Natural killer cell (primary cell): ENCODE measurements around the gene ZNF277. TPM values are rescaled to one million over a fixed set of nuclear protein-coding genes. Genes with fewer than 3 reads are reported as not detected.

ENCODE experiments used
- ATAC-seq, 3 donors: fragments of 150-1000 bp in 2 of 3; fragments of 200-7000 bp in 1 of 3; cut with Tn5 transposase; 1 replicate in 1 of 3; 2 replicates in 2 of 3; pipeline ENCODE4 v1.10.0; 2021; ENCODE audit warnings: mild to moderate bottlenecking in 2 of 3, moderate library complexity in 2 of 3
- DNase-seq, 2 donors: peaks; one replicate each; pipeline versions ENCODE4 v3.0.0 to v3.0.0-alpha.2; 2013 to 2021; ENCODE audit warnings: mixed read lengths in 1 of 2
- H3K27ac ChIP-seq: one replicate; pipeline ENCODE4 v1.5.1; 2013; ENCODE audit warnings: mild to moderate bottlenecking, low read length
- H3K27me3 ChIP-seq: one replicate; pipeline ENCODE4 v1.6.1; 2013; ENCODE audit warnings: low read length; ENCODE audit not compliant: control insufficient read depth, insufficient read depth
- H3K36me3 ChIP-seq: one replicate; pipeline ENCODE4 v1.6.1; 2013; ENCODE audit warnings: low read length; ENCODE audit not compliant: control insufficient read depth, insufficient read depth
- H3K4me1 ChIP-seq: one replicate; pipeline ENCODE4 v1.6.1; 2013; ENCODE audit warnings: low read length; ENCODE audit not compliant: control insufficient read depth, insufficient read depth
- H3K4me3 ChIP-seq: one replicate; pipeline ENCODE4 v1.5.1; 2013; ENCODE audit warnings: low read length
- H3K9me3 ChIP-seq: one replicate; pipeline ENCODE4 v1.6.1; 2013; ENCODE audit warnings: low read length; ENCODE audit not compliant: control insufficient read depth, insufficient read depth
- H3K27ac Mint-ChIP-seq, 2 donors: one replicate each; pipeline ENCODE4 v1.8.0; 2022; ENCODE audit warnings: mild to moderate bottlenecking in 2 of 2, mixed read lengths in 2 of 2, moderate library complexity in 1 of 2
- H3K27me3 Mint-ChIP-seq, 2 donors: one replicate each; pipeline ENCODE4 v1.8.0; 2022; ENCODE audit warnings: low read depth in 2 of 2, mixed read lengths in 2 of 2
- H3K36me3 Mint-ChIP-seq: one replicate; pipeline ENCODE4 v1.8.0; 2022; ENCODE audit warnings: mixed read lengths
- H3K4me1 Mint-ChIP-seq, 2 donors: one replicate each; pipeline ENCODE4 v1.8.0; 2022; ENCODE audit warnings: mixed read lengths in 2 of 2
- H3K4me3 Mint-ChIP-seq: one replicate; pipeline ENCODE4 v1.8.0; 2022; ENCODE audit warnings: mild to moderate bottlenecking, moderate library complexity, mixed read lengths
- H3K9me3 Mint-ChIP-seq, 2 donors: one replicate each; pipeline ENCODE4 v1.8.0; 2022; ENCODE audit warnings: mixed read lengths in 2 of 2
- CTCF ChIP-seq: fragments of 200-600 bp; IDR thresholded peaks from one replicate; pipeline ENCODE4 v1.8.0; 2022; ENCODE audit warnings: antibody characterized with exemption
- WGBS: methylation state at CpG from one replicate; pipeline ENCODE4 v1.1.7; 2013; ENCODE audit warnings: missing lambda C conversion rate; ENCODE audit not compliant: insufficient coverage; 5-methylcytosine and 5-hydroxymethylcytosine counted together
- intact Hi-C: fragments of 100-400 bp; cut with micrococcal nuclease; formaldehyde crosslinking; loops from one replicate; pipeline ENCODE4 v1.14.2; 2022
- total RNA-seq, 4 donors: library from RNA; stranded (reverse); fragments of 120-200 nt in 1 of 4; gene quantifications; one replicate each; pipeline versions ENCODE4 v1.2.3 to v1.2.4, GENCODE V29; 2013 to 2022

The ZNF277 gene
- total RNA-seq, 3 donors from 2014 or later (not counting 1 experiment from before 2014, with no cell fraction given), result 13.0 to 20.8 (median 16.7) TPM

GRCh38 chr7:112362731-112363131 lies 156.2 kb downstream of the ZNF277 start:
- intact Hi-C loops, result no loop called here
- DNase-seq (no peak), ATAC-seq (no peak)
- Histone ChIP-seq H3K27ac (no peak overlapping the region), H3K4me1 (no peaks in the 10 kb centered on the region), H3K36me3 (no peaks in the 10 kb centered on the region), H3K4me3 (no peak overlapping the region), H3K9me3 (no peaks in the 10 kb centered on the region), H3K27me3 (no peaks in the 10 kb centered on the region)
- Mint-ChIP-seq H3K36me3 (no peaks in the 10 kb centered on the region), H3K9me3 (no peaks in the 10 kb centered on the region), H3K4me3 (no peak overlapping the region), H3K4me1 (no peaks in the 10 kb centered on the region), H3K27ac (no peak overlapping the region), H3K27me3 (peaks cover 12% of the 10 kb centered on the region in 2 donors)
- 91% methylated on average over 8 of the region's 8 CpGs for WGBS
- TF ChIP-seq CTCF, result no peak

- H3K27ac Mint-ChIP-seq, result no peak overlapping the region
- Histone ChIP-seq H3K27me3 (no peaks in the 10 kb centered on the region), H3K36me3 (no peaks in the 10 kb centered on the region), H3K9me3 (no peaks in the 10 kb centered on the region), H3K4me1 (no peaks in the 10 kb centered on the region), H3K4me3 (no peak overlapping the region), H3K27ac (no peak overlapping the region)
- H3K4me3 Mint-ChIP-seq, result no peak overlapping the region
- H3K4me1 Mint-ChIP-seq, result no peaks in the 10 kb centered on the region
- ATAC-seq (no peak), DNase-seq (no peak)
- WGBS, result 92% methylated on average over 1 of the region's 1 CpG
- H3K27me3 Mint-ChIP-seq, result peaks cover 12% of the 10 kb centered on the region in 2 donors
- intact Hi-C loops, result no loop called here
- no peaks in the 10 kb centered on the region for H3K36me3 Mint-ChIP-seq
- no peak for TF ChIP-seq CTCF
- no peaks in the 10 kb centered on the region for H3K9me3 Mint-ChIP-seq
Observed at GRCh38 chr7:112364388-112364787, 157.9 kb downstream of the ZNF277 start.

- H3K27me3 Mint-ChIP-seq, result peaks cover 8% of the 10 kb centered on the region in 2 donors
- H3K4me3 ChIP-seq, result no peak overlapping the region
- WGBS, result 89% methylated on average over 3 of the region's 3 CpGs
- no peaks in the 10 kb centered on the region for H3K9me3 Mint-ChIP-seq
- TF ChIP-seq CTCF, result no peak
- no peaks in the 10 kb centered on the region for H3K4me1 ChIP-seq
- intact Hi-C loops, result no loop called here
- no peaks in the 10 kb centered on the region for H3K36me3 ChIP-seq
- H3K27ac Mint-ChIP-seq, result no peak overlapping the region
- no peaks in the 10 kb centered on the region for H3K4me1 Mint-ChIP-seq
- H3K36me3 Mint-ChIP-seq, result no peaks in the 10 kb centered on the region
- no peaks in the 10 kb centered on the region for H3K27me3 ChIP-seq
- DNase-seq (no peak), ATAC-seq (no peak)
- H3K27ac ChIP-seq, result no peak overlapping the region
- H3K9me3 ChIP-seq, result no peaks in the 10 kb centered on the region
- no peak overlapping the region for H3K4me3 Mint-ChIP-seq
Observed at GRCh38 chr7:112365551-112365950, 159.1 kb downstream of the ZNF277 start.

- Histone ChIP-seq H3K4me3 (no peak overlapping the region), H3K27me3 (no peaks in the 10 kb centered on the region), H3K9me3 (no peaks in the 10 kb centered on the region), H3K36me3 (no peaks in the 10 kb centered on the region), H3K4me1 (no peaks in the 10 kb centered on the region), H3K27ac (no peak overlapping the region)
- ATAC-seq (no peak), DNase-seq (no peak)
- H3K4me1 Mint-ChIP-seq, result no peaks in the 10 kb centered on the region
- no peaks in the 10 kb centered on the region for H3K9me3 Mint-ChIP-seq
- no peak overlapping the region for H3K4me3 Mint-ChIP-seq
- TF ChIP-seq CTCF, result no peak
- peaks cover 0 to 7% of the 10 kb centered on the region in 2 donors for H3K27me3 Mint-ChIP-seq
- no peak overlapping the region for H3K27ac Mint-ChIP-seq
- intact Hi-C loops, result no loop called here
- H3K36me3 Mint-ChIP-seq, result no peaks in the 10 kb centered on the region
- WGBS, result 83% methylated on average over 1 of the region's 1 CpG
Observed at GRCh38 chr7:112366886-112367285, 160.4 kb downstream of the ZNF277 start.
